Limb (tissue), 2 donors: Measurements from ENCODE around the gene DHDDS.
"Not testable (repeated sequence)": the region's sequence is repeated elsewhere in the genome, so short reads cannot be mapped to it uniquely, and the experiment has no call there.

Source experiments
- DNase-seq, 2 donors: peaks; one replicate each; pipeline ENCODE4 v3.0.0-alpha.2; 2016; ENCODE audit errors: extremely low spot score in 2 of 2

The DHDDS gene

GRCh38 chr1:26431979-26432695 is at the start of gene DHDDS:
Gene DHDDS (plus strand): TSS chr1:26432321. CDS start chr1:26432946, 625 bp downstream.
- peak; percentile 98 to 99 for DNase-seq

GRCh38 chr1:26384076-26384475 is 48.0 kb upstream of the DHDDS start:
- no peak for DNase-seq

DNA sequence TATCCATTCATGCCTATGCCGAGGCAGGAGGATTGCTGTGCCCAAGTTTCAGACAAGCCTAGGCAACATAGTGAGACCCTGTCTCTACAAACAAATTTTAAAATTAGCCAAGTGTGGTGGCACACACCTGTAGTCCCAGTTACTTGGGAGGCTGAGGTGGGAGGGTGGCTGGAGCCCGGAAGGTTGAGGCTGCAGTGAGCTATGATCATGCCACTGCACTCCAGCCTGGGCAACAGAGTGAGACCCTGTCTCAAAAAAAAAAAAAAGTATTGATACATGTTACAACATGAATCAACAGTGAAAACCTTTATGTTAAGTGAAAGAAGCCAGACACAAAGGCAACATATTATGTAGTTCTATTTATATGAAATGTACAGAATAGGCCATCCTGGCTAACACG is 47.1 kb upstream of the DHDDS start:
- not testable (repeated sequence) for DNase-seq

GRCh38 chr1:26387447-26387846 is 44.7 kb upstream of the DHDDS start:
- no peak for DNase-seq

DNA sequence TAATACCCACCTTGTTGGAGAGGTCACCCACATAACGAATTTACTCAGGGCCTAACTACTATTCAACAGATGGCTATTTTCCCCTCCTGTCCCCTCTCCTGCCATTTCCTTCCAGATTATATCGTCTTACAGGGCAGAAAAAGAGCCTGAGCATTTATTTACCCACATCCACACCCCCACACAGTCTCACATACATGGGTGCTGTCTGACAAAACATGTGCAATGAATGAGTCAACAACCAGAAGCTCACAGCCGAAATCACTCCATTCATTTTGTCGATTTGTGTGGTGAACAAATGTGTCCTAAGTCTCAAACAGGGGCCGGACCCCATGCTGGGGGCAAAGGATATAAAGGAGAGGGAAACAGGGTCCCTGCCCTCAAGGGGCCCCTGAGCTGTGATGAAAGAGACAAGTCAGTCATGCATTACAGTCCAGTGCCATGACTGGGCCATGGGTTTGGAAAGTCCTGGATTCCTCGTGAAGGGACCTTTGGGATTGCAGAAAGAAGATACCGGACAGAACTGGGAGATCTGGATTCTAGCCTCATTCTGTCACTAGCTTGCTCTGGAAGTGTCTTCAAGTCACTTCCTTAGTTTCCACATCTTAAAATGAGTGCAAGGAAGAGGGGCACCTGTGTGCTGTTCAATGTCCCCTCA is 43.2 kb upstream of the DHDDS start:
- no peak for DNase-seq

DNA sequence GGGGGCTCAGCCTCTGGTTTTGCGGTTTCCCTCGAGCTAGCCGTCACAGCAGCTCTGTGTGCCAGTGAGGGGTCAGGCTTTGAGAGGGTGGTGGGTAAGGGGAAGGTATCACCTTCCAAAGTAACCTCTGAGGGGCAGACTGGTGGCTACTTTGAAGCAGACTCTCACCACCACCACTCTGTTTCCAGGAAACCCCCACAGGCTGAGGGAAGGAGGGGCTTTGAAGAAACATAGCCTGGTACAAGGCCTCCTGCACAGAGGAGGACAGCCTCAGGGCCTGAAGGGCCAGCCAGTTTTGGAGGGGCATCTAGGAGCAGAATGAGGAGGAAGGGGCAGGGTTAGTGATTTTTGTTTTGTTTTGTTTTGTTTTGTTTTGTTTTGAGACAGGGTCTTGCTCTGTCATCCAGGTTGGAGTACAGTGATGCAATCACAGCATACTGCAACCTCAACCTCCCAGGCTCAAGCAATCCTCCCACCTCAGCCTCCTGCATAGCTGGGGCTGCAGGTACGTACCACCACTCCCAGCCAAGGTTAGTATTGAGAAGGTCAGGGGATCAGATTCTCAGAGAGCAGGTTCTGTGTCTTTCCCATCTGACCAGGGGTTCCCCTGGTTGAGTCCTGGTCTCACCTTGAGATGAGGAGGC is 42.4 kb upstream of the DHDDS start:
- DNase-seq, result no peak

GRCh38 chr1:26391450-26391849 is 40.7 kb upstream of the DHDDS start:
- DNase-seq, result no peak

GRCh38 chr1:26395754-26396153 is 36.4 kb upstream of the DHDDS start:
- DNase-seq, result no peak

- DNase-seq, result no peak
Measured at GRCh38 chr1:26399034-26399433, 33.1 kb upstream of the DHDDS start.

GRCh38 chr1:26401891-26402290 is 30.2 kb upstream of the DHDDS start:
- DNase-seq, result no peak

DNA sequence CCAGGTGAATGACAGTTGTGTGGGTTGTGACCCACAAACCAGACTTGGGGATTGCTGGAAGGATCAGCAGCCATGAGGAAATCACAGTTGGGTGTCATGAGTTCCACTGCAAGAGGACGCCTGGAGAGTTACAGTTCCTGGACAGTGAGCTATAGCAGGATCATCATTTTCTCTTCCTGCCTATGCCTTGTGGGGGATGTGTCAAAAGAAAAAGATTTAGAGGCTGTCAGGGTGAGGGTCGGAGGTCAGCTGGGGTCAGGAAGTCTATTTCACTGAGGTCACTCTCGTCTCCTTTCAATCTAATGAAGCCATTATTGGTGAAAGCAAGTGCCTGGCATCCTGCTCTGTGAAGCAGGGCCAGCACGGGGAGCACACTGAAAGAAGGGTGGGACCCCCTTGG is 28.5 kb upstream of the DHDDS start:
- no peak for DNase-seq

- DNase-seq, result no peak
Measured at GRCh38 chr1:26404641-26405040, 27.5 kb upstream of the DHDDS start.

GRCh38 chr1:26405281-26405915 is 26.7 kb upstream of the DHDDS start:
- no peak for DNase-seq

- DNase-seq, result peak; percentile 72 to 92
Measured at GRCh38 chr1:26408604-26409003, 23.5 kb upstream of the DHDDS start.

GRCh38 chr1:26409191-26409807 is 22.8 kb upstream of the DHDDS start:
- DNase-seq, result no peak

DNA sequence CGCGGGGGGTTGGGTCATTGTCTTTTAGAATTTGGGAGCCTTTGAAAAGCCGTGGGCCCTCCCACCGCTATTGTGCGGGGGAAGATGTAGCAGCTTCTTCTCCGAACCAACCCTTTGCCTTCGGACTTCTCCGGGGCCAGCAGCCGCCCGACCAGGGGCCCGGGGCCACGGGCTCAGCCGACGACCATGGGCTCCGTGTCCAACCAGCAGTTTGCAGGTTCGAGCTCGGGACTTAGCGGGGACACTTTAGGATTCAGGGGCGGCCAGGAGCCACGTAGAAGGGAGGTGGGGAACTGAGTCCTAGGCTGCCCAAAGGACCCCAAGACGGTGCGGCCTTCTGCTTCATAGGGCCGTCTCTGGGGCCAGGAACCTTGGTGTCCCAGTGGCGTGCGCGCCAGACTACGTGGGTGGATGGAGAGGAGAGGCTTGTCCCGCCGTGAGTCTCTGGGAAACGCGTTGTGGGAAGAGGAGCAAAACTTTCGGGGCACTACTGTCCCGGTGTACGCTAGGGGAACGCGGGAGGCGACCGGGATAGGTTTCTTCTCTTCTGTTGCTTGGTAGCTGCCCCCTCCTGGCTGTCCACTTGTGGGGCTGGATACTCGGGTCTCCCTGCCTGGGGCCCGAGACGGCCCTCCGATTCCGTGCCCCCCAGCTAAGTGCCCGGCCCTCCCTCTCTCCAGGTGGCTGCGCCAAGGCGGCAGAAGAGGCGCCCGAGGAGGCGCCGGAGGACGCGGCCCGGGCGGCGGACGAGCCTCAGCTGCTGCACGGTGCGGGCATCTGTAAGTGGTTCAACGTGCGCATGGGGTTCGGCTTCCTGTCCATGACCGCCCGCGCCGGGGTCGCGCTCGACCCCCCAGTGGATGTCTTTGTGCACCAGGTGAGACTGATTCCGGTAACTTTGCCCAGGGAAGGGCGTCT is 21.2 kb upstream of the DHDDS start, which contains the start of gene LIN28A:
Gene LIN28A, plus strand, starts transcription at position 112 of the 918 bp plus-strand sequence. Its CDS starts 75 bp downstream, at position 187.
- DNase-seq, result no peak

- DNase-seq, result no peak
Measured at GRCh38 chr1:26411624-26412074, 20.5 kb upstream of the DHDDS start.

GRCh38 chr1:26412180-26412840 is 19.8 kb upstream of the DHDDS start:
- DNase-seq, result no peak

DNA sequence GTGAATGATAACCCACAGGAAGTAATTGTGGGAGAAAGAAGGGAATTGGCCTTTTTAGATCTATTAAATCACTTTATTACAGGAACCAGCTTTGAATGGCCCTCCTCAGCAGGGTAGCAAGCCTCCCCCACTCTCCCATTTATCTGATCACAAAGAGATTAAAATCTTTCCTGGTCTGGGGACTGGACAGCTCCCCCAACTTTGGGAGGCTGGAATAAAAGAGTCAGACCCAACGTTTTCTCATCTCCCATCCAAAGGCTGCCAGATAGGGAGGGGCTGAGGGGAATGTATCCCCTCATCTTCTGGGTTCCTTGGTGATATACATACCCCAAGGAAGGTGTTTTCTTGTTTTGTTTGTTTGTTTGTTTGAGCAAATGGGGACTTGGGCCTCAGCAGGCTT is 19.1 kb upstream of the DHDDS start:
- DNase-seq, result no peak
